Activated CD8-positive, alpha-beta memory T cell treated with anti-CD3 and anti-CD28 coated beads for 1 hour (primary cell): ENCODE data around the gene SLC22A17.
"Not testable (repeated sequence)": the region's sequence is repeated elsewhere in the genome, so short reads cannot be mapped to it uniquely, and the experiment has no call there.

Experiments used
- DNase-seq, 2 donors: peaks; one replicate each; pipeline ENCODE4 v3.0.0-alpha.2; 2020; ENCODE audit warnings: low read depth in 1 of 2; ENCODE audit errors: extremely low read depth in 1 of 2

The SLC22A17 gene

GRCh38 chr14:23352506-23353432 lies at the start of gene SLC22A17:
TSS of gene SLC22A17 (minus strand) at chr14:23352887.
- DNase-seq, result peak; percentile 22 to 25

- no peak for DNase-seq
Observed at GRCh38 chr14:23401291-23401690, 48.6 kb upstream of the SLC22A17 start.

- not testable (repeated sequence) for DNase-seq
Observed at GRCh38 chr14:23400496-23401149, 47.9 kb upstream of the SLC22A17 start.

- no peak for DNase-seq
Observed at GRCh38 chr14:23399591-23399990, 46.9 kb upstream of the SLC22A17 start.

- DNase-seq, result no peak
Observed at GRCh38 chr14:23399136-23399535, 46.4 kb upstream of the SLC22A17 start.

GRCh38 chr14:23398348-23398747 lies 45.7 kb upstream of the SLC22A17 start:
- DNase-seq, result no peak

- no peak for DNase-seq
Observed at GRCh38 chr14:23396781-23397407, 44.2 kb upstream of the SLC22A17 start.

GRCh38 chr14:23396126-23396525 lies 43.4 kb upstream of the SLC22A17 start:
- DNase-seq, result no peak

- no peak for DNase-seq
Observed at GRCh38 chr14:23392613-23393012, 39.9 kb upstream of the SLC22A17 start.

- not testable (repeated sequence) for DNase-seq
Observed at GRCh38 chr14:23389871-23390270, 37.2 kb upstream of the SLC22A17 start.

- DNase-seq, result no peak
Observed at GRCh38 chr14:23389396-23389795, 36.7 kb upstream of the SLC22A17 start.

GRCh38 chr14:23388996-23389395 lies 36.3 kb upstream of the SLC22A17 start:
- no peak for DNase-seq

GRCh38 chr14:23387916-23388882 lies 35.5 kb upstream of the SLC22A17 start:
- no peak for DNase-seq

- no peak for DNase-seq
Observed at GRCh38 chr14:23386999-23387398, 34.3 kb upstream of the SLC22A17 start.

GRCh38 chr14:23386266-23386657 lies 33.6 kb upstream of the SLC22A17 start:
- DNase-seq, result not testable (repeated sequence)

GRCh38 chr14:23385642-23386265 lies 33.1 kb upstream of the SLC22A17 start:
- no peak for DNase-seq

GRCh38 chr14:23385244-23385641 lies 32.6 kb upstream of the SLC22A17 start:
- no peak for DNase-seq

- DNase-seq, result no peak
Observed at GRCh38 chr14:23384364-23385080, 31.8 kb upstream of the SLC22A17 start.

GRCh38 chr14:23382731-23383440 lies 30.2 kb upstream of the SLC22A17 start:
- no peak for DNase-seq
